ENCODE results near the gene PAK1IP1.

The PAK1IP1 gene

DNA sequence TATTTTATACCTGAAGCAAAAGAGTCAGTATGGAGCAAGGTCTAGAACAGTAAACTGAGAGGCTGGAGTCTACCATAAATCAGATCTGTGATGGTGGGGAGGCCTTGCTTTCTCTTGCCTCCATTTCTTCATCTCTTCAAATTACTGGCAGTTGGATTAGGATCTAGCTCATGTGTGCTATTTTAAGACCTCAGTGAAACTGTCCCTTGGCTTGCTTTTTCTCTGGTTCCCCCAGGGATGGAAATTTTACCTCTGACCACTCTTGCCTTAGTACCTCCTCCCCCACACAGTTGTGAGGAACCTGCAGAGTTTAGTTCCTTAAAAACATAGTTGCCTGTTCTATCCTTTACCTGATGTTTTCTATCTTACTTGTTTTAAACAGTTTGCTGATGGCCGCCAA is 61.3 kb downstream of the PAK1IP1 start:
- H3K27ac ChIP-seq (ENCODE audit: low read depth, low read length) = no peak overlapping the region
- no peak overlapping the region for H3K4me3 ChIP-seq (ENCODE audit: low read depth in 1 of 2, low read length in 2 of 2)
- H3K27me3 ChIP-seq (ENCODE audit: control insufficient read depth in 1 of 2, insufficient read depth in 2 of 2, low read length in 2 of 2) = no peaks in the 10 kb centered on the region
- no peaks in the 10 kb centered on the region for H3K9me3 ChIP-seq (ENCODE audit: control insufficient read depth in 1 of 2, low read length in 2 of 2)
- peaks cover 31 to 58% of the 10 kb centered on the region in 2 donors for H3K36me3 ChIP-seq (ENCODE audit: control insufficient read depth in 1 of 2, insufficient read depth in 2 of 2, low read length in 2 of 2)
- H3K4me1 ChIP-seq (ENCODE audit: control insufficient read depth in 1 of 2, insufficient read depth in 2 of 2, low read length in 2 of 2) = no peaks in the 10 kb centered on the region
- no peak overlapping the region for H3K9ac ChIP-seq (ENCODE audit: low read depth in 1 of 2, low read length in 2 of 2)

All from duodenal mucosa (tissue), 2 donors.